ENCODE results near the gene WDR7.
A peak's percentile ranks its signal among the peaks of the same experiment; 100 is the strongest.
"Not testable (repeated sequence)": the region's sequence is repeated elsewhere in the genome, so short reads cannot be mapped to it uniquely, and the experiment has no call there.

WDR7 gene

DNA sequence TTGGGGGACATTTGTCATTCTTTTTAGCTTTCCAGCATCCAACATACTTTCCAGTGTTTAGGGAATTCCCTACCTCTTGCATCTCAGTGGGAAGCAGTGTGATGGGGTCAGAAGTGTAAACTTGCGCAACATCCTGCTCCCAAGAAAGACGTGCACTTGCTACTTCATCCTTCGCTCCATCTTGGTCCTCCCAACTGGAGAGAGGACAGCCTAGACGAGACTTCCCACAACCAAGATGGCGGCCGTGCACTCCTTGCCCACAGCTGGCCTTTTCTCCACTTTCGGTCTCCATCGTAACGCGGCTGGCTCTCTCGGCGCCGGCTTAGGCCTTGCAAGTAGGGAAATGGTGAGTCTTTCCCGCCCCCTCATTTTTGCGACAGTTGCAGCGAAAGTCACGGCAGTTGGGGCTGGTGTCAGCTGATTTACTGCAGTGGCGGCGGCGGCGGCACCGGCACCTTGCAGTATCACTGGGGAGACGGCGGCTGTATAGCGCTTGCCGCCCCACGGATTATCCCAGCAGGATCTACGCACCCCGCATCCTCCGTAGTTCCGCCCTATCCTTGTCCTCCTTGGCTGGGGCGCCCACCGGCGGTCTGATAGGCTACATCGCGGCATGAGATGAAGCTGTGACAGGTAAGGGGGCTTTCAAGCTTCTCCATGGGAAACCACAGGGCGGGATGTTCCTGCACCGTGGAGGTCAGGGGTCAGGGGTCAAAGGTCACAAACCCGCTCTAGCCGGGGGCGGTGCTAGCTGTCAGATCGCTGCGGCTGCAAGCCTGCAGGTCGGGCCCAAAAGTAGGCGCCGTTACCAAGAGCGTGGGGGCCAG is at the start of gene WDR7:
Gene WDR7 (plus strand): TSS at position 416 of the 827 bp plus-strand sequence. CDS start 21,157 bp downstream, outside the sequence.
- DNase-seq: peak; percentile 95

DNA sequence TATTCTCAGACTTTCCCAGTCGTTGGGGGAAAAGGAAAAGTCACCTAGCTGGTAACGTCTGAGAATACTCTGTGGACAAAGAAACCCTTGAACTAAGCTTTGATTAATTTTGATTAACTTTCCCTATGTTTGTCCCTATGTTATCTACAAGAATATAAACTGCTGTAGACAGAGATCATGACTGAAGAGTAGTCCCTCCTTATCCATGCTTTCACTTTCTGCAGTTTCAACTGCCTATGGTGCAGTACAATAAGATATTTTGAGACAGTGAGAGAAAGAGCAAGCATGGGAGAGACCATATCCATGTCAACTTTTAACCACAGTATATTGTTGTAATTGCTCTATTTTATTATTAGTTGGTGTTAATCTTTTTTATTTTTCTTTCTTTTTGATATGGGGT is 44.5 kb upstream of the WDR7 start:
- DNase-seq: no peak

DNA sequence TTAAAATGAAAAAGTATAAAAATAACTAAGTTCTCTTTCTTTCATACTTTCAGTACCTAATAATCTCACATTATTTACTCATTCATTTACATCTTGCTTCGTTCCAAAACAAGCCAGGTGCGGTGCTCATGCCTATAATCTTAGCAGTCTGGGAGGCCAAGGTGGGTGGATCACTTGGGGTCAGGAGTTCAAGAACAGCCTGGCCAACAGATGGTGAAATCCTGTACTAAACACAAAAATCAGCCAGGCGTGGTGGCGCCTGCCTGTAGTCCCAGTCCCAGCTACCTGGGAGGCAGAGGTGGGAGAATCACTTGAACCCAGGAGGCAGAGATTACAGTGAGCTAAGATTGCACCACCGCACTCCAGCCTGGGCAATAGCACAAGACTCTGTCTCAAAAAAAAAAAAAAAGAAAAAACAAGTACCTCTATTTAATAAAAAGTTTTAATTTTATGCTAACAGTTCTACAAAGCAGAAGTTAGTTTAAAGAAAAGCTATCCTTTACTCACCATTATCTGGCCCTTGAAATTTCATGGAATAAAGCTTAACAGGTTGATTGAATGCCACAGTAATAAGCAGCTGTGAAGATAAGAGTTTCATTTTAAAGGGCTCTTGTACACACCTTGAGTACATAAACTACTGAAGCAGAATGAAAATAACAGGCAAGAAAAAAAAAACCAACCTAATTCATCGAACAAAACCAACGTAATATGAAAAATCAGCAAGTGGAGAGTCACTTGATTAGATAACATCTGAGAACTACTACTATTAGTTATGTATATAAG is 35.2 kb upstream of the WDR7 start:
- DNase-seq: no peak

GRCh38 chr18:56627991-56628390 is 23.2 kb upstream of the WDR7 start:
- no peak for DNase-seq

GRCh38 chr18:56632070-56633022 is 18.8 kb upstream of the WDR7 start:
- no peak for DNase-seq

DNA sequence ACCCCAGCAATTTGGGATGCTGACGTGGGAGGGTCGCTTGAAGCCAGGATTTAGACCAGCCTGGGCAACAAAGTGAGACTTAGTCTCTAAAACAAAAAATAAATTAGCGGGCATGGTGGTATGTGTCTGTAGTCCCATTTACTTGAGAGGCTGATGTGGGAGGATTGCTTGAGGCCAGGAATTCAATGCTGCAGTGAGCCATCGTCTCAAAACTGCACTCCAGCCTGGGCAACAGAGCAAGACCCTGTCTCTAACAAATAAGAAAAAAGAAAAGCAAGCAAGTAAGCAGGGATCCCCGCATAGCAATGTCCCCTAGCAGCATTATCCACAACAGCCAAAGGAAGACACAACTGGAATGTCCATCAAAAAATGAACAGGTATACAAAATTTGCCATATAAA is 16.2 kb upstream of the WDR7 start:
- no peak for DNase-seq

- no peak for DNase-seq
Measured at GRCh38 chr18:56637176-56637575, 14.0 kb upstream of the WDR7 start.

DNA sequence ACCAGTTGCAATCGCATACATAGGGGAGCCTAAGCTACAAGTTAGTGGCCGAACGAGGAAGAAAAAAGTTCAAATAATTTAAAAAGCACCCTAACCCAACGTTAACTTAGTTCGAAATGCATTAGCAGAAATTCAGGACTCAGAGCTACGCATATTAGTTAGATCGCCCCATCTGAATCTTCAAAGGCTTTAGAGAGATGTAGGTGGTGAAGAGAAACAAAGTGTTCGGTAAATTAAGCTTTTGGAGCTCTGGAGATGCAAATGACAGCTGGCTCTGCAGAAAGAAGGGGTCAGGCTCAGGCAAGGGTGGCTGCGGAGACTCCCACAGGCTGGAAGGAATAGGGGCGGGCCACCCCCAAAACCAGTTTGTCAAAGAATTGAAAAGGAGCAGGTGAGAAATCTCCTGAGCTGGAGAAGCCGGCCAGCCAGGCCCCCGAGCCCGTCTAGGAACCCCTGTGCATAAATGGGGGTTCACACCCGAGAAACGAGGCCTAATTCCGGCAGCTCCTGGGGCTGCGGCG is 13.4 kb upstream of the WDR7 start:
- no peak for DNase-seq

DNA sequence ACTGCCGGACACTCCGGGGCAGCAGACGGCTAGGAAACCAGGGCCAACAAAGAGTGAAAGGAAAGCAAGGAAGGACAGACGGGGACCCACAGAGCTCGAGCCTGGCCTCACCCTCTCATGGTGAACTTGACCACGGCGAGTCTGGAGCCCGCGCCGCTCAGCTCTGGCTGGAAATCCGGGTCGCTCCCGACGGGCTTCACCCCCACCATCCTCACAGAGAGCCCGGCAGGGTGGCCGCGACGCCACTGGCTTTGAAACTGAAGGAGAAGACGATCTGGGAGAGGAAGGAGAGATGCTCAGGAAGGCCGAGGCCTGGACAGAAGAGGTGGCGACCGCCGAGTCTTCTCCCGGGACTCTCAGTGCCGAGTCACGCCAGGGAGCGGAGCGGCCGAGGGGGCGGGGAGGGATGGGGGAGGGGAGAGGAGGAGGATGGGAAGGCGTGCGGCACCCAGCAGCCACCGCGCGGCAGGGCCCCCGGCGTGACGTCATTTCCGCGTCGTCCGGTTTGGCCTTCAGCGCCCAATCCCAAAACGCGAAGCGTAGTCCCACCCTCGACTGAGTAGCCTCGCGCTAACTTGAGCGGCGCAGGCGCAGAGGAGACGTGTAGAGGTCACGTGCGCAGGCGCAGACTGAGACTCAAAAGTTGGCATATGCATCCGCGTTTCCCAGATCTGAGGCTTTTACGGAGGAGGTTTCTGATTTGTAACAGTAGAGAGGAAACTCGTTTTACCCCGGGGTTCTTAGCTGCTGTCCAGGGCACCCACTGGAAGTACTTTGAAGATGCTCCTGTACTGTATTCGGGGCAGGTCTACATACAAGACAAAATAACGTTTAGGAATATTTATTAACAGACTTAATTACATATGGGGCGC is 12.7 kb upstream of the WDR7 start, which contains the start of gene TXNL1:
Gene TXNL1 (minus strand): TSS at position 361 of the 872 bp plus-strand sequence. CDS start 152 bp downstream, at position 209.
- DNase-seq: peak; percentile 98 to 99

DNA sequence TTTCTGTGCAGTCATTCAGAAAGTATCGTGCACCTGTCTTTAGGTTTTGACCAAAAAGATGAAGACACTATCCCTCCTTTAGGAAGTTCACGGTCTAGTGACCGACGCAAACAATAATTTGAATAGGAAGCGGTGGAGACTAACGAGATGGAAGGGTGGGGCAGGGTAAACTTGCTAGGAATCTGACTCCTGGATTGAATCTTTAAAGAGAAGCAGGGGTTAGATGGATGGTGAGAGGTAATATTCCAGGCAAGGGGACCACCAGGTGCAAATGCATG is 12.1 kb upstream of the WDR7 start:
- DNase-seq: no peak

- no peak for DNase-seq
Measured at GRCh38 chr18:56639571-56639970, 11.6 kb upstream of the WDR7 start.

- DNase-seq: no peak
Measured at GRCh38 chr18:56641714-56642337, 9.3 kb upstream of the WDR7 start.

DNA sequence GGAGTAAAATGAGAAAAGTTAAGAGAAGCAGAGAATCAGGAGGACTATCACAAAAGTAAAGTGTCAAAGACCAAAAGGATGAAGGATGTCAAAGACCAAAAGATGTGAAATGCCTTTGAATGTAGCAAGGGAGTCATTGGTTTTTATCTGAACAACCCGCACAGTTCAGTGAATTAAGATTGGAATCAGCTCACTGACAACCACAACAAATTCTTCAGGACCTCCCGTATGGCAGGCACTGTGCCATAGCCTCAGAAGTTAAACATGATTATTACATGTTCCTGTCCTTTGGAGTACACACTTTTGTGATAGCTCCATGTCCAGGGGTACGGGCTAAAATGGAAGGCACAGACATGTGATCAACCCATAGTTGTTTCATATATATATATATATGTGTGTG is 7.8 kb upstream of the WDR7 start:
- no peak for DNase-seq

DNA sequence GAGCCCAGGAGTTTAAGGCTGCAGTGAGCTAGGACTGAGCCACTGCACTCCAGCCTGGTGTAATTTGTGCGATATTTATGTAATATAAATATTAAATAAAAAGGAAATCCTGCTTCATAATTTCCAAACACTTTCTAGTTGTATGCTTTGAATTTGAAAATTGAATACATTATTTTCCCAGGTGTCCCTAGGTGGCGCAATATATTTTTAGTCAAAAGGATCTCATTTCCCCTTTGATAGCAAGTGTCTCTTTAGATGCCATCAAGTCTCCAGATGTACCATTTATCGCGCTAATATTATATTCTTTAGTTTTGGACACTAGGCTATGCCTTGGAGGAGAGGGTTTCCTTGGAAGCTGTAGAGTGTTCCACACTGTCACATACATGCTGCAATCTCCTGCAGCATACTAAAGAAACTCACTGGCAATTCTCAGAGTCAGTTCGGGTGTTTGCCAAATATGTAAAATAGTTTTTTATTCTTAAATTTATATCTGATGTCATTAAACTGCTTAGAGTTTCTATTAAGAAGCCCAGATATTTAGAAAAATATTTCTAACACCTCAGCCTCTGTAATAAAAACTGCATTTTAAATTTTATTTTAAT is 5.6 kb upstream of the WDR7 start:
- DNase-seq: no peak

DNA sequence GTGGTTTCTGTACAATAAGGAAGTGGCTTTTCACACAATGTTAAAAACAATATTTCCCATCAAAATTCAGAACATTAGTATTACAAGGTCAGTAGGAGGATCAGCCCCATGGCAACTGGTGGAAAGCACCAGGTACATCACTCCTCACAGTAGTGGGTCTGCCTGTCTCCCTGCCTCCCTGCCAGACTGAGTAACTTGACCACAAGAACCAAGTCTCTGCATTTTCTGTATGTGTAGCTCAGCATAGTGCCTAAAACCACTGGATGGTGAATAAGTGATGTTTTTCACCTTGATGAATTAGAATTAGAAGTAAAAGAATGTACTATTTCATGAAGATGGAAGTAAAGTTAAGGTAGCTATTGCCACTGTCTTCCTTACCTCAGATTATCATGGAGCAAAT is 4.1 kb upstream of the WDR7 start:
- DNase-seq: no peak

- DNase-seq: no peak
Measured at GRCh38 chr18:56647951-56648893, 2.9 kb upstream of the WDR7 start.

DNA sequence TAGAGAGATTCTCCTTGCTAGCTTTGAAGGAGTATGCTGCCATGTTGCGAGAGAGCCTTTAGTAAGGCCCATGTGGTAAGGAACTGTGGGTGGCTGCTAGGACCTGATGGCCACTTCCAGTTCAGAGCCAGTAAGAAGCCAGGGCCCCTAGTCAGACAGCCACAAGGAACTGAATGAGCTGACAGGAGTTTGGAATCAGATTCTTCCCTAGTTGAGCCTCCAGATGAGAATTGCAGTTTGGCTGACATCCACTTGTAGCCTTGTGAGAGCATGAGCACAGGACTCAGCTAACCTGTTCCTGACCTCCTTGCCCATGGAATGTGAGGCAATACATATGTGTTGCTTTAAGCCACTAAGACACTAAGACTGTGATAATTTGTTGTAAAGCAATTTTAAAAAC is 1.2 kb upstream of the WDR7 start:
- no peak for DNase-seq

- DNase-seq: no peak
Measured at GRCh38 chr18:56651771-56652092, 573 bp downstream of the WDR7 start.

- DNase-seq: no peak
Measured at GRCh38 chr18:56652802-56653201, 1.6 kb downstream of the WDR7 start.

DNA sequence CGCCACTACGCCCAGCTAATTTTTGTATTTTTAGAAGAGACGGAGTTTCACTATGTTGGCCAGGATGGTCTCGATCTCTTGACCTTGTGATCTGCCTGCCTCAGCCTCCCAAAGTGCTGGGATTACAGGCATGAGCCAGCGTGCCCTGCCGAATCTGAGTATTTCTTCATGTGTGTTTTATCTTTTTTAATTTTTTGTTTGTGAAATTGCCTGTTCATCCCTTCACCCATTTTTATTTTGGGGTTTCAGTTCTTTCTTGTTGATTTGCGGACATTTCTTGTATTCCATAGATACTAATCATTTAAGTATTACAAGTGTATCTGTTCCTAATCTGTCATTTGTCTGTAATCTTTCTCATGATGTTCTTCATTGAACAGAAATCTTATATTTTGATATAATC is 3.1 kb downstream of the WDR7 start:
- DNase-seq: not testable (repeated sequence)
